GM19455 (cell line): ENCODE data around the gene FAAP24.
"Not testable (repeated sequence)": the region's sequence is repeated elsewhere in the genome, so short reads cannot be mapped to it uniquely, and the experiment has no call there.

Experiments used
- ATAC-seq: cut with Tn5 transposase; IDR thresholded peaks from one replicate; pipeline ENCODE4 v1.9.1; 2021; ENCODE audit not compliant: unreplicated experiment

Gene FAAP24

GRCh38 chr19:32997716-32998355, 25.8 kb downstream of the FAAP24 start:
- no peak for ATAC-seq

- no peak for ATAC-seq
Observed at GRCh38 chr19:32998722-32999121, 26.7 kb downstream of the FAAP24 start.

- no peak for ATAC-seq
Observed at GRCh38 chr19:33000510-33000909, 28.5 kb downstream of the FAAP24 start.

GRCh38 chr19:33000910-33001309, 28.9 kb downstream of the FAAP24 start:
- no peak for ATAC-seq

- not testable (repeated sequence) for ATAC-seq
Observed at GRCh38 chr19:33002126-33002865, 30.3 kb downstream of the FAAP24 start.

GRCh38 chr19:33003424-33004024, 31.5 kb downstream of the FAAP24 start:
- not testable (repeated sequence) for ATAC-seq

GRCh38 chr19:33005440-33005839, 33.4 kb downstream of the FAAP24 start:
- ATAC-seq, result no peak

GRCh38 chr19:33008738-33009137, 36.7 kb downstream of the FAAP24 start:
- ATAC-seq, result no peak

- not testable (repeated sequence) for ATAC-seq
Observed at GRCh38 chr19:33010891-33011290, 38.8 kb downstream of the FAAP24 start.

GRCh38 chr19:33022472-33023116, 50.6 kb downstream of the FAAP24 start:
- no peak for ATAC-seq

GRCh38 chr19:33024398-33024797, 52.4 kb downstream of the FAAP24 start:
- no peak for ATAC-seq

GRCh38 chr19:33025468-33026238, 53.6 kb downstream of the FAAP24 start:
- ATAC-seq, result not testable (repeated sequence)

- not testable (repeated sequence) for ATAC-seq
Observed at GRCh38 chr19:33026602-33027001, 54.6 kb downstream of the FAAP24 start.
